Keratinocyte (primary cell): ENCODE results near the gene PLG. TPM values are rescaled to one million over a fixed set of nuclear protein-coding genes. Genes with fewer than 3 reads are reported as not detected.

Experiments used
- DNase-seq: peaks from one replicate; pipeline ENCODE4 v3.0.0-alpha.2; 2011; ENCODE audit warnings: low read depth, missing footprints, low spot score
- FAIRE-seq: peaks from 2 replicates; lab custom pipeline; 2011; peaks lifted over from hg19 to GRCh38; lab: Jason Lieb, UNC
- H2AFZ ChIP-seq: 2 replicates; pipeline ENCODE4 v1.6.0; 2012; ENCODE audit warnings: low read length, control low read depth, inconsistent platforms; ENCODE audit not compliant: control insufficient read depth
- H3K27ac ChIP-seq: 2 replicates; pipeline ENCODE4 v1.5.1; 2011; ENCODE audit warnings: low read length; ENCODE audit not compliant: control insufficient read depth, insufficient read depth
- H3K27me3 ChIP-seq: 3 replicates; pipeline ENCODE4 v1.6.0; 2011; ENCODE audit warnings: low read length; ENCODE audit not compliant: control insufficient read depth, insufficient read depth; ENCODE audit errors: extremely low read depth
- H3K36me3 ChIP-seq, 2 experiments: 2 replicates in 1 of 2; 3 replicates in 1 of 2; pipeline ENCODE4 v1.5.1; 2011; ENCODE audit warnings: low read length in 2 of 2, mild to moderate bottlenecking in 1 of 2; ENCODE audit not compliant: control insufficient read depth in 2 of 2, insufficient read depth in 2 of 2; ENCODE audit errors: extremely low read depth in 1 of 2
- H3K4me1 ChIP-seq: 3 replicates; pipeline ENCODE4 v1.5.1; 2011; ENCODE audit warnings: low read length; ENCODE audit not compliant: control insufficient read depth, insufficient read depth; ENCODE audit errors: extremely low read depth
- H3K4me2 ChIP-seq: 3 replicates; pipeline ENCODE4 v1.6.0; 2011; ENCODE audit warnings: low read depth, low read length; ENCODE audit not compliant: control insufficient read depth, insufficient read depth; ENCODE audit errors: extremely low read depth
- H3K4me3 ChIP-seq, 3 experiments: fragments of 200-600 bp in 1 of 3; sonication (generic) in 1 of 3; 2 replicates in 2 of 3; 3 replicates in 1 of 3; pipeline ENCODE4 v1.5.1; 2011 to 2016; ENCODE audit warnings: low read length in 3 of 3, mild to moderate bottlenecking in 3 of 3, control low read depth in 2 of 3, inconsistent platforms in 1 of 3, low read depth in 1 of 3, mixed read lengths in 1 of 3, mixed run types in 1 of 3, moderate library complexity in 1 of 3; ENCODE audit not compliant: control insufficient read depth in 2 of 3, insufficient read depth in 2 of 3; ENCODE audit errors: extremely low read depth in 1 of 3
- H3K79me2 ChIP-seq: 2 replicates; pipeline ENCODE4 v1.6.0; 2012; ENCODE audit warnings: low read length; ENCODE audit not compliant: control insufficient read depth, insufficient read depth
- H3K9ac ChIP-seq: 3 replicates; pipeline ENCODE4 v1.6.0; 2011; ENCODE audit warnings: low read length; ENCODE audit not compliant: control insufficient read depth, insufficient read depth; ENCODE audit errors: extremely low read depth
- H3K9me1 ChIP-seq: 3 replicates; pipeline ENCODE4 v1.6.0; 2011; ENCODE audit warnings: low read length; ENCODE audit not compliant: control insufficient read depth, insufficient read depth; ENCODE audit errors: extremely low read depth
- H3K9me3 ChIP-seq: 2 replicates; pipeline ENCODE4 v1.5.1; 2012; ENCODE audit warnings: low read depth, low read length; ENCODE audit not compliant: control insufficient read depth
- H4K20me1 ChIP-seq: 3 replicates; pipeline ENCODE4 v1.6.0; 2011; ENCODE audit warnings: low read length; ENCODE audit not compliant: control insufficient read depth, insufficient read depth; ENCODE audit errors: extremely low read depth
- EZH2 ChIP-seq: IDR thresholded peaks from one replicate; pipeline ENCODE4 v1.6.1; 2012; ENCODE audit warnings: inconsistent platforms, mild to moderate bottlenecking, low read length, moderate library complexity
- dilution Hi-C: fragments of 300-500 bp; cut with MboI; formaldehyde crosslinking; loops from one replicate; pipeline ENCODE4 v1.7.0; 2020; ENCODE audit warnings: low sequenced_read_pairs; ENCODE audit not compliant: extremely low pct_ligation_motif_present
- polyA plus RNA-seq, 5 experiments: library from polyadenylated mRNA; depleted of rRNA in 3 of 5; stranded (reverse) in 3 of 5; stranded (forward) in 1 of 5; unstranded in 1 of 5; fragments of >200 nt; gene quantifications; 1 replicate in 1 of 5; 2 replicates in 3 of 5; 3 replicates in 1 of 5; pipeline versions ENCODE4 v1.2.1 to v1.2.3, GENCODE V29; 2011 to 2012; ENCODE audit warnings: missing spikeins in 2 of 5, low read depth in 1 of 5, low replicate concordance in 1 of 5
- TF ChIP-seq, protein P1 (sequence below), 3 experiments: IDR thresholded peaks in 1 of 3; conservative IDR thresholded peaks in 1 of 3; optimal IDR thresholded peaks in 1 of 3; 2 replicates in 2 of 3; 3 replicates in 1 of 3; pipeline versions ENCODE3 to v1.5.1; 2011; ENCODE audit warnings: low read length in 3 of 3, mild to moderate bottlenecking in 3 of 3, moderate library complexity in 2 of 3, control low read depth in 1 of 3, inconsistent platforms in 1 of 3; ENCODE audit not compliant: insufficient read depth in 2 of 3; ENCODE audit errors: extremely low read depth in 1 of 3

PLG gene
- polyA plus RNA-seq, 1 donor (not counting 4 experiments of a cell fraction or from before 2014, with no cell fraction given) = not detected

DNA sequence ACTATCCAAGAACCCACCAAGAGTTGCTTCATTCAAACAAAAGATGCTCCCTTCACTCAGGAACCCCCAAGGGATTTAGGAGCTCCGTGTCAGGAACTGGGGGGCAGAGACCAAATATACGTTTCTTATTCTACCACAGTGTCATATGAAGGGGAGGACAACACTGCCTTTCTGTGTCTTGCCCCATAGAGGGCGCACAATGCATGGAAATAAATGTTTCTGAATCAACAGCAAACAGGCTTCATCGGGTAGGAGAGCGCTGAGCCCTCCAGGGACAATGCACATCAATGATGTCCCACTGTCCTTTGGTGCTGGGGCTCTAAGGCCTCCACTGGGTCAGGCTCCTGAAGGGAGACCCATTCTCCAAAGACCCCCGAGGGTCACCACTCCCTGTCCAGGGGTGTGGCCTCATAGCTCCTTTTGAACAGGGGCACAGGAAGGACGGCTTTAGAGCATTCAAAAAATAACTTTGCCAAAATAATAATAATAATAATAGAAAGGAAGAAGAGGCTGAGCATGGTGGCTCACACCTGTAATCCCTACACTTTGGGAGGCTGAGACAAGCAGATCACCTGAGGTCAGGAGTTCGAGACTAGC, 31.1 kb downstream of the PLG start:
- no peaks in the 10 kb centered on the region for H3K36me3 ChIP-seq
- no peaks in the 10 kb centered on the region for H3K4me1 ChIP-seq
- DNase-seq = no peak
- H3K9me3 ChIP-seq = no peaks in the 10 kb centered on the region
- H3K79me2 ChIP-seq = no peaks in the 10 kb centered on the region
- no peak overlapping the region for H3K27ac ChIP-seq
- TF ChIP-seq, protein P1, sequence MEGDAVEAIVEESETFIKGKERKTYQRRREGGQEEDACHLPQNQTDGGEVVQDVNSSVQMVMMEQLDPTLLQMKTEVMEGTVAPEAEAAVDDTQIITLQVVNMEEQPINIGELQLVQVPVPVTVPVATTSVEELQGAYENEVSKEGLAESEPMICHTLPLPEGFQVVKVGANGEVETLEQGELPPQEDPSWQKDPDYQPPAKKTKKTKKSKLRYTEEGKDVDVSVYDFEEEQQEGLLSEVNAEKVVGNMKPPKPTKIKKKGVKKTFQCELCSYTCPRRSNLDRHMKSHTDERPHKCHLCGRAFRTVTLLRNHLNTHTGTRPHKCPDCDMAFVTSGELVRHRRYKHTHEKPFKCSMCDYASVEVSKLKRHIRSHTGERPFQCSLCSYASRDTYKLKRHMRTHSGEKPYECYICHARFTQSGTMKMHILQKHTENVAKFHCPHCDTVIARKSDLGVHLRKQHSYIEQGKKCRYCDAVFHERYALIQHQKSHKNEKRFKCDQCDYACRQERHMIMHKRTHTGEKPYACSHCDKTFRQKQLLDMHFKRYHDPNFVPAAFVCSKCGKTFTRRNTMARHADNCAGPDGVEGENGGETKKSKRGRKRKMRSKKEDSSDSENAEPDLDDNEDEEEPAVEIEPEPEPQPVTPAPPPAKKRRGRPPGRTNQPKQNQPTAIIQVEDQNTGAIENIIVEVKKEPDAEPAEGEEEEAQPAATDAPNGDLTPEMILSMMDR (optimal IDR thresholded peaks at IDR 0.05 in 1 of 3, IDR thresholded peaks at IDR 0.05 in 1 of 3, conservative IDR thresholded peaks at IDR 0.05 in 1 of 3; ENCODE audit: extremely low read depth in 1 of 3, insufficient read depth in 2 of 3, low read length in 3 of 3) = peak; percentile 71 to 87 (median 86)
- no peak for TF ChIP-seq EZH2
- dilution Hi-C loops = no loop called here
- H3K4me3 ChIP-seq = no peak overlapping the region
- H3K4me2 ChIP-seq = no peak overlapping the region
- H3K27me3 ChIP-seq = no peaks in the 10 kb centered on the region
- no peaks in the 10 kb centered on the region for H3K9me1 ChIP-seq
- no peak overlapping the region for H3K9ac ChIP-seq
- peak; percentile 81 for FAIRE-seq
- no peaks in the 10 kb centered on the region for H4K20me1 ChIP-seq
- H2AFZ ChIP-seq = no peak overlapping the region

DNA sequence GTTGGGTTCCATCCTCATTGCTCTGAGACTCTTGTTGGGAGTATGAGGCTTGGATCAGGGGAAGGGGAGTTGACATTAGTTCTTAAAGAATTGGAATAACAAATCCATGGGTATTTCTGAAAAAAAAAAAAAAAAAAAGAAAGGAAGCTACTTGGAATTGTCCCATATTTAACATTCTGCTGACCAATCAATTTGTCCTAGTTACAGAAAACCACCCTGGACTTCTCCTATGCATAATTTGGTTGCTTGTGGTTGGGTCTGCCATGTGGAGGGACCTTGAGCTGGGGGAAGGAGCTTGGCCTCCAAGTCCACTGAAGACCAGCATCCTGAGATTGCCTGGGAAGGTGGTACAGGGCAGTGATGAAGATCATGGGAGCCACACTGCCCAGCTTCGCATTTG, 32.6 kb downstream of the PLG start:
- no peak overlapping the region for H3K4me3 ChIP-seq
- no peak overlapping the region for H3K27ac ChIP-seq
- DNase-seq (no peak), FAIRE-seq (no peak)
- dilution Hi-C loops = no loop called here
- H3K36me3 ChIP-seq = no peaks in the 10 kb centered on the region
- H3K9ac ChIP-seq = no peak overlapping the region
- no peaks in the 10 kb centered on the region for H4K20me1 ChIP-seq
- no peak for TF ChIP-seq EZH2
- TF ChIP-seq, protein P1 (optimal IDR thresholded peaks at IDR 0.05 in 1 of 3, IDR thresholded peaks at IDR 0.05 in 1 of 3, conservative IDR thresholded peaks at IDR 0.05 in 1 of 3; ENCODE audit: extremely low read depth in 1 of 3, insufficient read depth in 2 of 3, low read length in 3 of 3) = no peak
- H3K79me2 ChIP-seq = no peaks in the 10 kb centered on the region
- H3K4me2 ChIP-seq = no peak overlapping the region
- H3K27me3 ChIP-seq = no peaks in the 10 kb centered on the region
- no peaks in the 10 kb centered on the region for H3K9me1 ChIP-seq
- H3K9me3 ChIP-seq = no peaks in the 10 kb centered on the region
- H2AFZ ChIP-seq = no peak overlapping the region
- H3K4me1 ChIP-seq = no peaks in the 10 kb centered on the region
